Left kidney (tissue), 2 donors: Measurements from ENCODE around the gene GTF3C6. TPM values are rescaled to one million over a fixed set of nuclear protein-coding genes. Genes with fewer than 3 reads are reported as not detected.
"Not testable (repeated sequence)": the region's sequence is repeated elsewhere in the genome, so short reads cannot be mapped to it uniquely, and the experiment has no call there.

Experiments
- DNase-seq: peaks from one replicate; pipeline ENCODE4 v3.0.0-alpha.2; 2013
- polyA plus RNA-seq: library from polyadenylated mRNA; unstranded; fragments of 120-200 nt; gene quantifications from one replicate; pipeline ENCODE4 v1.2.1, GENCODE V29; 2013; ENCODE audit not compliant: insufficient read length

The GTF3C6 gene
- polyA plus RNA-seq, 1 donor = 107 TPM

GRCh38 chr6:110971468-110971867 is 13.0 kb downstream of the GTF3C6 start:
- no peak for DNase-seq

GRCh38 chr6:110976575-110976974 is 18.1 kb downstream of the GTF3C6 start:
- no peak for DNase-seq

GRCh38 chr6:110979565-110980101 is 21.1 kb downstream of the GTF3C6 start:
- no peak for DNase-seq

- DNase-seq = no peak
Measured at GRCh38 chr6:110980227-110980626, 21.7 kb downstream of the GTF3C6 start.

GRCh38 chr6:110980648-110981047 is 22.1 kb downstream of the GTF3C6 start:
- no peak for DNase-seq

GRCh38 chr6:110981202-110981600 is 22.7 kb downstream of the GTF3C6 start:
- DNase-seq = no peak

GRCh38 chr6:110990840-110991576 is 32.5 kb downstream of the GTF3C6 start:
- DNase-seq = no peak

- DNase-seq = no peak
Measured at GRCh38 chr6:110996691-110997090, 38.2 kb downstream of the GTF3C6 start.

- peak; percentile 30 for DNase-seq
Measured at GRCh38 chr6:110999634-111000270, 41.2 kb downstream of the GTF3C6 start.

GRCh38 chr6:111002350-111002749 is 43.8 kb downstream of the GTF3C6 start:
- DNase-seq = no peak

GRCh38 chr6:111011360-111012142 is 53.0 kb downstream of the GTF3C6 start:
- DNase-seq = peak; percentile 54

GRCh38 chr6:111012143-111012452 is 53.6 kb downstream of the GTF3C6 start:
- DNase-seq = no peak

GRCh38 chr6:111012520-111012919 is 54.0 kb downstream of the GTF3C6 start:
- DNase-seq = not testable (repeated sequence)

GRCh38 chr6:111013144-111013915 is 54.8 kb downstream of the GTF3C6 start:
- DNase-seq = no peak

GRCh38 chr6:111015389-111016124 is 57.1 kb downstream of the GTF3C6 start:
- DNase-seq = no peak

GRCh38 chr6:111017241-111017640 is 58.7 kb downstream of the GTF3C6 start:
- DNase-seq = not testable (repeated sequence)

Other genes with a start within 250 kb of the GTF3C6 start
- gene CDK19, start 143.2 kb upstream of the GTF3C6 start, polyA plus RNA-seq = 43.8 TPM
- gene AMD1, start 83.9 kb upstream of the GTF3C6 start, polyA plus RNA-seq = 89.2 TPM
- gene RPF2, start 23.3 kb downstream of the GTF3C6 start, polyA plus RNA-seq = 34.5 TPM
- 34.1 TPM for gene SLC16A10, start 128.8 kb downstream of the GTF3C6 start, polyA plus RNA-seq